Naive thymus-derived CD8-positive, alpha-beta T cell (primary cell): ENCODE data around the gene ARHGEF11. TPM values are rescaled to one million over a fixed set of nuclear protein-coding genes. Genes with fewer than 3 reads are reported as not detected.

Source experiments
- ATAC-seq, 2 donors: fragments of 150-1000 bp; cut with Tn5 transposase in 1 of 2; sonication (Bioruptor Pico), chemical (Tn5 transposase) in 1 of 2; 1 replicate in 1 of 2; 2 replicates in 1 of 2; pipeline ENCODE4 v1.10.0; 2021; ENCODE audit warnings: mild to moderate bottlenecking in 2 of 2, moderate library complexity in 2 of 2
- POLR2A ChIA-PET: fragments of 350-600 bp; sonication (Branson Sonifier 250); formaldehyde crosslinking; loops from one replicate; lab custom pipeline; 2021; ENCODE audit warnings: antibody characterized with exemption; lab: Charles Lee
- DNase-seq, 10 donors: peaks; one replicate each; pipeline versions ENCODE4 v3.0.0 to v3.0.0-alpha.2; 2020 to 2022
- H3K27ac Mint-ChIP-seq, 10 donors: one replicate each; pipeline ENCODE4 v1.8.0; 2020 to 2022; ENCODE audit warnings: mild to moderate bottlenecking in 10 of 10, mixed read lengths in 10 of 10, moderate library complexity in 4 of 10, inconsistent platforms in 1 of 10
- H3K27me3 Mint-ChIP-seq, 5 donors: one replicate each; pipeline ENCODE4 v1.8.0; 2021 to 2022; ENCODE audit warnings: mixed read lengths in 5 of 5
- H3K36me3 Mint-ChIP-seq, 3 donors: one replicate each; pipeline ENCODE4 v1.8.0; 2020 to 2022; ENCODE audit warnings: mixed read lengths in 3 of 3, mild to moderate bottlenecking in 2 of 3, inconsistent platforms in 1 of 3
- H3K4me1 Mint-ChIP-seq, 4 donors: one replicate each; pipeline ENCODE4 v1.8.0; 2021 to 2022; ENCODE audit warnings: mixed read lengths in 4 of 4
- H3K4me3 Mint-ChIP-seq, 10 donors: one replicate each; pipeline ENCODE4 v1.8.0; 2020 to 2022; ENCODE audit warnings: mild to moderate bottlenecking in 10 of 10, mixed read lengths in 10 of 10, moderate library complexity in 6 of 10, inconsistent platforms in 1 of 10
- H3K9me3 Mint-ChIP-seq, 9 donors: one replicate each; pipeline ENCODE4 v1.8.0; 2020 to 2022; ENCODE audit warnings: mixed read lengths in 9 of 9, mild to moderate bottlenecking in 3 of 9, inconsistent platforms in 1 of 9, moderate library complexity in 1 of 9
- polyA plus RNA-seq, 3 donors: library from polyadenylated mRNA; unstranded; fragments of 300-500 nt; fragmentation: Illumina TruSeq; gene quantifications; one replicate each; pipeline ENCODE4 v1.2.3, GENCODE V29; 2021
- total RNA-seq, 8 experiments: library from RNA in 2 of 8; stranded (reverse) in 2 of 8; gene quantifications; one replicate each; pipeline ENCODE4 v1.2.3 and lab custom pipeline; 2021 to 2026

Gene ARHGEF11
- total and polyA plus RNA-seq, 5 experiments from 2014 or later = 4.5 to 35.3 (median 15.8) TPM

- Mint-ChIP-seq H3K27me3 (no peaks in the 10 kb centered on the region), H3K9me3 (no peaks in the 10 kb centered on the region), H3K4me1 (peaks cover 0 to 7% (median 0%) of the 10 kb centered on the region in 4 donors), H3K27ac (no peak overlapping the region), H3K4me3 (no peak overlapping the region), H3K36me3 (peaks cover 6 to 84% (median 44%) of the 10 kb centered on the region in 3 donors)
- POLR2A ChIA-PET = no interaction called here
- DNase-seq = no peak
- no peak for ATAC-seq
Observed at GRCh38 chr1:156944268-156944667, 101.3 kb downstream of the ARHGEF11 start.

GRCh38 chr1:156943756-156944155 lies 101.8 kb downstream of the ARHGEF11 start:
- Mint-ChIP-seq H3K4me1 (peaks cover 0 to 8% (median 0%) of the 10 kb centered on the region in 4 donors), H3K4me3 (no peak overlapping the region)

GRCh38 chr1:156942576-156942975 lies 103.0 kb downstream of the ARHGEF11 start:
- peak overlapping the region in 1 of 10 donors; percentile 47 for H3K27ac Mint-ChIP-seq
- H3K36me3 Mint-ChIP-seq = peaks cover 6 to 79% (median 35%) of the 10 kb centered on the region in 3 donors
- peaks cover 0 to 8% (median 0%) of the 10 kb centered on the region in 4 donors for H3K4me1 Mint-ChIP-seq
- POLR2A ChIA-PET = no interaction called here
- H3K27me3 Mint-ChIP-seq = no peaks in the 10 kb centered on the region
- DNase-seq = no peak
- no peak for ATAC-seq
- H3K9me3 Mint-ChIP-seq = no peaks in the 10 kb centered on the region
- H3K4me3 Mint-ChIP-seq = no peak overlapping the region

More at GRCh38 chr1:156943756-156944155, 101.8 kb downstream of the ARHGEF11 start:
- POLR2A ChIA-PET = no interaction called here
- peaks cover 6 to 86% (median 39%) of the 10 kb centered on the region in 3 donors for H3K36me3 Mint-ChIP-seq
- H3K9me3 Mint-ChIP-seq = no peaks in the 10 kb centered on the region
- H3K27me3 Mint-ChIP-seq = no peaks in the 10 kb centered on the region
- DNase-seq (no peak), ATAC-seq (no peak)
- peak overlapping the region in 2 of 10 donors; percentile 8 to 43 for H3K27ac Mint-ChIP-seq

DNA sequence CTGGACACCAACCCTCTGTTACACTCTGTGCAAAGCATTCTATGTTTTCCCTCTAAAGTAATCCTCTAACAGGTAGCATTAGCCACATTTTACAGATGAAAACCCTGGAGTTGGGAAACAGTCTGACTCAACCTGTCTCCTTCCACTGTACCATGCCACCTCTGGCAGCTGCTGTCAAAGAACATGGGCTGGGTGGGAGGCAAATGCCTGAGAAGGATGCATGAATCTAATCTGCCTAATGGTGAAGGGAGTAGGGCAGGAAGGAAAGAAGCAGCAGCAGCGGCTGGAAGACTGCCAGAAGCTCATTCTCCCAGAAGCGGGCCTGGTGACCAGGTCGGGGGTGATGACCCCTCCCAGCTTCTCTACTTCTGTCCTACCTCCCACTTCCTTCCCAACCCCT lies 103.4 kb downstream of the ARHGEF11 start:
- POLR2A ChIA-PET = no interaction called here
- Mint-ChIP-seq H3K4me1 (peaks cover 0 to 8% (median 0%) of the 10 kb centered on the region in 4 donors), H3K27me3 (no peaks in the 10 kb centered on the region), H3K36me3 (peaks cover 6 to 75% (median 35%) of the 10 kb centered on the region in 3 donors), H3K4me3 (no peak overlapping the region), H3K9me3 (no peaks in the 10 kb centered on the region), H3K27ac (no peak overlapping the region)
- DNase-seq = no peak
- ATAC-seq = no peak

GRCh38 chr1:156941675-156942074 lies 103.9 kb downstream of the ARHGEF11 start:
- DNase-seq (no peak), ATAC-seq (no peak)
- peak overlapping the region in 1 of 10 donors; percentile 53 for H3K27ac Mint-ChIP-seq
- peaks cover 6 to 70% (median 31%) of the 10 kb centered on the region in 3 donors for H3K36me3 Mint-ChIP-seq
- POLR2A ChIA-PET = no interaction called here
- H3K27me3 Mint-ChIP-seq = no peaks in the 10 kb centered on the region
- peaks cover 0 to 8% (median 0%) of the 10 kb centered on the region in 4 donors for H3K4me1 Mint-ChIP-seq
- H3K9me3 Mint-ChIP-seq = no peaks in the 10 kb centered on the region
- no peak overlapping the region for H3K4me3 Mint-ChIP-seq

DNA sequence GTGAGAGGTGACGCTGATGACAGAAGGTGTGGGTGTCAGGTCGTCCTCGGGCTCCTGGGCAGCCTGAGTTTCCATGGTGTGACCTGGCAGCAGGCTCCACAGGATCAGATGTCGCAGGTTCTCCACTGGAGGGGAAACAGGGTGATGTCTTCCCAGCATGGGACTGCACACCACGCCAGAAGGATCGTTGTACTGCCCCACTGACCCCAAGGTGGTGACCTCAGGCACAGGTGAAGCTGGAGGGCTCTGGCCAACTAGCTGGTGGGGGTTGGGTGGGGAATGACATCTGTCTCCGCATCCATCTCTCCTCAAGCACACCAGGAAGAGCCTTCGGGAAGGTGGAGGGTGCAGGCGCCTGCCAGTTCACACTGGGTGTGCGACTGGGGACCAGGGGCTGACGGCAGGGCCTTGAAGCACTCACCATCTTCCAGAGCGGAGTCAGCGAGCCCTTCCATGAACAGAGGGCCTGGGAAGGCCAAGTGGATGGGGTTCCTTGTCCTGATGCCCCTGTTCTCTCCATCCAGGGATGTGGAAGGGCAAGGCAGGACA lies 105.7 kb downstream of the ARHGEF11 start:
- Mint-ChIP-seq H3K27ac (no peak overlapping the region), H3K9me3 (no peaks in the 10 kb centered on the region), H3K4me1 (peaks cover 0 to 3% (median 0%) of the 10 kb centered on the region in 4 donors), H3K27me3 (no peaks in the 10 kb centered on the region), H3K36me3 (peaks cover 0 to 60% (median 17%) of the 10 kb centered on the region in 3 donors), H3K4me3 (no peak overlapping the region)
- ATAC-seq = no peak
- POLR2A ChIA-PET = no interaction called here
- no peak for DNase-seq

DNA sequence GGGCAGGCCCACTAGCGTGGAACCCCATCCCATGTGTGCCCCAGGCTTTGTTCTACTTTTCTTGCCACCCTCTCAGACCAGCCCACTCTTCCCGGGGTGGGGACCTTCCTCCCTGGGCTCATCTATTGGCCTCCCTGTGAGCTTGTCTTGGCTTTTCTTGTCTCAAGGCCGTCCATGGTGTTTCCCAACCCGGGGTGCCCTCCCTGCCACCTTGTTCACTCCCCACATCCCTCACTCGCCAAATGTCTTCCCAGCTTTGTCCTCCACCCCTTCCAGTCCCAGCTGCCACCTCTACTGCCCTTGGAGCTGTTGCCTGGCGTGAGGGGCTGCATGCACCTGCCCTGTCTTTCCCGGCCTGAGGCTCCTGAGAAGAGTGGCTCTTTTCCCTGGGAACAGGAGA lies 106.7 kb downstream of the ARHGEF11 start:
- Mint-ChIP-seq H3K36me3 (peaks cover 0 to 52% (median 12%) of the 10 kb centered on the region in 3 donors), H3K27me3 (no peaks in the 10 kb centered on the region), H3K4me3 (no peak overlapping the region), H3K4me1 (peaks cover 0 to 3% (median 0%) of the 10 kb centered on the region in 4 donors), H3K9me3 (no peaks in the 10 kb centered on the region), H3K27ac (no peak overlapping the region)
- no peak for DNase-seq
- ATAC-seq = no peak
- POLR2A ChIA-PET = no interaction called here

- Mint-ChIP-seq H3K27ac (peak overlapping the region in 2 of 10 donors; percentile 52 to 79), H3K4me3 (no peak overlapping the region), H3K9me3 (no peaks in the 10 kb centered on the region), H3K27me3 (peaks cover 0 to 2% (median 0%) of the 10 kb centered on the region in 5 donors), H3K36me3 (peaks cover 0 to 44% (median 12%) of the 10 kb centered on the region in 3 donors), H3K4me1 (peaks cover 0 to 3% (median 0%) of the 10 kb centered on the region in 4 donors)
- ATAC-seq (no peak), DNase-seq (no peak)
- POLR2A ChIA-PET = no interaction called here
Observed at GRCh38 chr1:156937883-156938282, 107.7 kb downstream of the ARHGEF11 start.

GRCh38 chr1:156936721-156937220 lies 108.8 kb downstream of the ARHGEF11 start:
- H3K4me1 Mint-ChIP-seq = peaks cover 0 to 5% (median 3%) of the 10 kb centered on the region in 4 donors
- ATAC-seq = no peak
- peaks cover 0 to 14% (median 0%) of the 10 kb centered on the region in 5 donors for H3K27me3 Mint-ChIP-seq
- peaks cover 0 to 35% (median 8%) of the 10 kb centered on the region in 3 donors for H3K36me3 Mint-ChIP-seq
- H3K27ac Mint-ChIP-seq = peak overlapping the region in 1 of 10 donors; percentile 37
- no peak for DNase-seq
- POLR2A ChIA-PET = interaction anchor here (0.6 kb wide), 1 partner anchor 26 kb away, joined by 4 read pairs; no protein-coding TSS in a partner anchor
- no peak overlapping the region for H3K4me3 Mint-ChIP-seq
- H3K9me3 Mint-ChIP-seq = no peaks in the 10 kb centered on the region

DNA sequence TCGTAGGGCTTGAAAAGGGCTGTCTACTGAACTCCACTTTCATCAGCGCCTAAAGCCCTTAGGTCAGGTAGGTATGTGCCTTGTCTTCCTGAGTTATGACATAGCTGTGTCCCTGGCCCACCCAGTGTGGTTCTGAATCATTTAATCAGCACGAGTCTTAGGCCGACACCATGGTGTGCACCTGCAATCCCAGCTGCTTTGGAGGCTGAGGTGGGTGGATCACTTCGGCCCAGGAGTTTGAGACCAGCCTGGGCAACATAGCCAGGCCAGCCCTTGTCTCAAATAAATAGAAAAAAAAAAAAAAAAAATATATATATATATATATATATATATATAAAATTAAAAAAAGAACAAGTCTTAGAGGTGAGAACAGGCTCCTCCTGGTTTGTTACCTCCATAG lies 109.4 kb downstream of the ARHGEF11 start:
- H3K4me1 Mint-ChIP-seq = peaks cover 3 to 11% (median 6%) of the 10 kb centered on the region in 4 donors
- ATAC-seq (no peak), DNase-seq (no peak)
- peaks cover 0 to 32% (median 5%) of the 10 kb centered on the region in 3 donors for H3K36me3 Mint-ChIP-seq
- H3K27ac Mint-ChIP-seq = peak overlapping the region in 1 of 10 donors; percentile 72
- H3K9me3 Mint-ChIP-seq = no peaks in the 10 kb centered on the region
- H3K4me3 Mint-ChIP-seq = no peak overlapping the region
- POLR2A ChIA-PET = interaction anchor here (0.6 kb wide), 1 partner anchor 27 kb away, joined by 4 read pairs; no protein-coding TSS in a partner anchor
- peaks cover 4 to 19% (median 6%) of the 10 kb centered on the region in 5 donors for H3K27me3 Mint-ChIP-seq

GRCh38 chr1:156935505-156936128 lies 109.9 kb downstream of the ARHGEF11 start:
- ATAC-seq = no peak
- Mint-ChIP-seq H3K4me3 (no peak overlapping the region), H3K27me3 (peaks cover 10 to 25% (median 11%) of the 10 kb centered on the region in 5 donors), H3K27ac (peak overlapping the region in 4 of 10 donors; percentile 27 to 72 (median 31)), H3K9me3 (no peaks in the 10 kb centered on the region), H3K4me1 (peaks cover 1 to 12% (median 10%) of the 10 kb centered on the region in 4 donors), H3K36me3 (peaks cover 0 to 27% (median 3%) of the 10 kb centered on the region in 3 donors)
- POLR2A ChIA-PET = no interaction called here
- no peak for DNase-seq

DNA sequence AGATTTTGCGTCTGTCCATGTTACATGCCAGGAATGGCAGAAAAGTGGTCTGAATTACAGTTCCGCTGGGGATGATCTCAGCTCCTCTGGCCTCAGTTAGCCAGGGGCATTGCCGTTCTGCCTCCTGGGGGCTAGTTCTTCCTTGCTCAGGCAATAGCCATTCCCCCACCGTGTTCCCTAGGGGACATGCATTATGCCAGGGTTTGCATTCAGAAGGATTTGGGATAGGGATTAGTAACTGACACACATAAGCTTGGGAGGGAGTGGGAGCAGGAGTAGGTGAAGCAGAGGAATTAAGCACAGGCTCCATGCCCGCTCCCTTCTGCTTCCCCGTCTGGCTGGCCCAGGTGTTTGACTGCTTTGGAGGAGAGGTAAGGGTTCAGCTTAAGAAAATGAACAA lies 112.4 kb downstream of the ARHGEF11 start:
- peaks cover 0 to 8% (median 0%) of the 10 kb centered on the region in 3 donors for H3K36me3 Mint-ChIP-seq
- DNase-seq = no peak
- H3K27me3 Mint-ChIP-seq = peaks cover 18 to 50% (median 32%) of the 10 kb centered on the region in 5 donors
- peaks cover 0 to 15% (median 13%) of the 10 kb centered on the region in 4 donors for H3K4me1 Mint-ChIP-seq
- no peak for ATAC-seq
- H3K27ac Mint-ChIP-seq = peak overlapping the region in 2 of 10 donors; percentile 37 to 48
- POLR2A ChIA-PET = no interaction called here
- no peak overlapping the region for H3K4me3 Mint-ChIP-seq
- H3K9me3 Mint-ChIP-seq = no peaks in the 10 kb centered on the region
